ENCODE measurements around the gene SMPX. TPM values are rescaled to one million over a fixed set of nuclear protein-coding genes. Genes with fewer than 3 reads are reported as not detected.

SMPX gene
- total and polyA plus RNA-seq, 2 experiments from 2014 or later = not detected

- Histone ChIP-seq H3K4me3 (peak within 1 kb of the TSS; percentile 61), H3K4me1 (ENCODE audit: insufficient read depth) (no peaks in the 10 kb centered on the region), H2AFZ (peak within 1 kb of the TSS; percentile 74; the same call in 1 of the 2 replicates), H3K79me2 (replicated peaks; ENCODE audit: insufficient read depth) (no peaks in the 10 kb centered on the region), H3K27me3 (ENCODE audit: insufficient read depth) (peaks cover 8% of the 10 kb centered on the region; the same call in 1 of the 2 replicates), H3K36me3 (ENCODE audit: insufficient read depth) (no peaks in the 10 kb centered on the region), H3K4me2 (peak within 1 kb of the TSS; percentile 73), H3K9me2 (ENCODE audit: insufficient read depth) (no peaks in the 10 kb centered on the region), H4K20me1 (replicated peaks; ENCODE audit: insufficient read depth) (no peaks in the 10 kb centered on the region), H3F3A (replicated peaks; ENCODE audit: low read depth) (no peaks in the 10 kb centered on the region), H3K27ac (ENCODE audit: low read depth) (no peak within 1 kb of the TSS)
- peaks cover 4% of the 10 kb centered on the region; the same call in 2 of the 3 replicates for H3K4me1 Mint-ChIP-seq
- H3K27ac Mint-ChIP-seq = no peak within 1 kb of the TSS
- peak; percentile 42 for DNase-seq (ENCODE audit: low spot score)
- H3K9me3 Mint-ChIP-seq = peaks cover 3% of the 10 kb centered on the region; the same call in 1 of the 3 replicates
- peak within 1 kb of the TSS; percentile 74 for H3K4me3 Mint-ChIP-seq
- ATAC-seq = peak; percentile 80
- TF ChIP-seq POLR2AphosphoS5 (IDR thresholded peaks at IDR 0.05; ENCODE audit: low read depth) = no peak
- TF ChIP-seq ZNF331 (CRISPR knock-in tag; IDR thresholded peaks at IDR 0.05; ENCODE audit: low read depth) = no peak
- TF ChIP-seq EZH2 (IDR thresholded peaks at IDR 0.05; ENCODE audit: low read depth, unreplicated experiment) = no peak
- TF ChIP-seq ZNF462 (CRISPR knock-in tag; IDR thresholded peaks at IDR 0.05) = no peak
- no peak for TF ChIP-seq ZNF114 (CRISPR knock-in tag; IDR thresholded peaks at IDR 0.05)
- no peak for TF ChIP-seq ETS1 (IDR thresholded peaks at IDR 0.05)
- TF ChIP-seq CREB1 (CRISPR knock-in tag; IDR thresholded peaks at IDR 0.05; ENCODE audit: low read depth) = no peak
- no peak for TF ChIP-seq STAT1 (IDR thresholded peaks at IDR 0.05; ENCODE audit: unreplicated experiment)
- no peak for TF ChIP-seq CTCF (conservative IDR thresholded peaks at IDR 0.05; ENCODE audit: low read depth in 2 of 2)
- no peak for TF ChIP-seq REST (IDR thresholded peaks at IDR 0.05; ENCODE audit: unreplicated experiment)
- TF ChIP-seq EZH2phosphoT487 (IDR thresholded peaks at IDR 0.05; ENCODE audit: unreplicated experiment) = no peak
- no peak for TF ChIP-seq JUNB (IDR thresholded peaks at IDR 0.05; ENCODE audit: unreplicated experiment)
- TF ChIP-seq NANOG (IDR thresholded peaks at IDR 0.05; ENCODE audit: borderline replicate concordance) = no peak
- peaks cover 3% of the 10 kb centered on the region for H3K27me3 Mint-ChIP-seq (ENCODE audit: insufficient read depth, low read depth, poor library complexity)
- peaks cover 2% of the 10 kb centered on the region; the same call in 1 of the 3 replicates for H3K36me3 Mint-ChIP-seq (ENCODE audit: low read depth)
Observed at GRCh38 chrX:21658152-21658737, 99.7 kb downstream of the SMPX start, which contains the start of gene KLHL34. Gene KLHL34 (minus strand): TSS chrX:21658330. CDS start chrX:21657788, 542 bp downstream.
